Stomach (tissue), 9 donors: Measurements from ENCODE around the gene IP6K3. TPM values are rescaled to one million over a fixed set of nuclear protein-coding genes. Genes with fewer than 3 reads are reported as not detected.

Experiments used
- DNase-seq, 2 donors: peaks; one replicate each; pipeline versions ENCODE4 v3.0.0 to v3.0.0-alpha.2; 2013 to 2019
- H3K27ac ChIP-seq, 5 donors: fragments of 200-600 bp in 4 of 5; sonication (generic) in 4 of 5; one replicate each; pipeline ENCODE4 v1.5.1; 2013 to 2019; ENCODE audit warnings: mild to moderate bottlenecking in 1 of 5, moderate library complexity in 1 of 5
- H3K27me3 ChIP-seq, 3 donors: fragments of 200-600 bp; sonication (generic); one replicate each; pipeline ENCODE4 v1.5.1; 2017 to 2019; ENCODE audit warnings: mixed run types in 1 of 3
- H3K36me3 ChIP-seq, 4 donors: fragments of 200-600 bp; sonication (generic); 1 replicate in 3 of 4; 2 replicates in 1 of 4; pipeline ENCODE4 v1.5.1; 2016 to 2019
- H3K4me1 ChIP-seq, 4 donors: fragments of 200-600 bp; sonication (generic); one replicate each; pipeline ENCODE4 v1.5.1; 2016 to 2019
- H3K4me3 ChIP-seq, 4 donors: fragments of 200-600 bp; sonication (generic) in 3 of 4; one replicate each; pipeline ENCODE4 v1.5.1; 2016 to 2019; ENCODE audit warnings: mild to moderate bottlenecking in 1 of 4
- H3K9me3 ChIP-seq, 4 donors: fragments of 200-600 bp; sonication (generic); one replicate each; pipeline ENCODE4 v1.5.1; 2016 to 2019
- EP300 ChIP-seq: sonication (generic); formaldehyde crosslinking; IDR thresholded peaks from one replicate; pipeline ENCODE4 v1.6.1; 2017; ENCODE audit warnings: antibody characterized with exemption
- POLR2A ChIP-seq, 4 donors: fragments of 450-650 bp; IDR thresholded peaks; one replicate each; pipeline ENCODE4 v1.6.1; 2016; ENCODE audit warnings: antibody characterized with exemption in 4 of 4, control low read depth in 2 of 4, mild to moderate bottlenecking in 1 of 4, moderate library complexity in 1 of 4
- POLR2AphosphoS5 ChIP-seq, 3 donors: sonication (generic); formaldehyde crosslinking; IDR thresholded peaks; one replicate each; pipeline ENCODE4 v1.6.1; 2016; ENCODE audit warnings: antibody characterized with exemption in 3 of 3
- WGBS, 5 donors: extraction: QIAGEN DNeasy Blood & Tissue Kit in 3 of 5; methylation state at CpG; one replicate each; pipeline versions ENCODE4 v1.1.5 to v1.1.7; 2013 to 2018; 5-methylcytosine and 5-hydroxymethylcytosine counted together
- intact Hi-C: fragments of 100-400 bp; cut with DNase I; formaldehyde crosslinking; loops from one replicate; pipeline ENCODE4 v1.15.1; 2023; ENCODE audit warnings: low total_unique reads
- polyA plus RNA-seq, 3 donors: library from polyadenylated mRNA; stranded (reverse); fragments of 200-250 nt; gene quantifications; one replicate each; pipeline ENCODE4 v1.2.3, GENCODE V29; 2013
- total RNA-seq, 5 donors: library from RNA; depleted of rRNA; stranded (reverse); fragments of >200 nt; gene quantifications; one replicate each; pipeline versions ENCODE4 v1.1.0 to v1.2.3, GENCODE V29; 2014 to 2016
- TF ChIP-seq, protein P1 (sequence below), 7 experiments: fragments of 450-650 bp in 4 of 7; fragments of 200-600 bp in 3 of 7; sonication (generic) in 3 of 7; IDR thresholded peaks; one replicate each; pipeline ENCODE4 v1.5.1; 2016 to 2019; ENCODE audit warnings: antibody characterized with exemption in 7 of 7, control low read depth in 2 of 7, mild to moderate bottlenecking in 1 of 7
- donor health status: healthy with polysubstance abuse.
- donor health status: Bipolar disorder and iron deficiency.
- donor health status: healthy.

IP6K3 gene
- total and polyA plus RNA-seq, 8 donors: 0.58 to 73.5 (median 1.9) TPM; not detected in 2

GRCh38 chr6:33685411-33686224 is 61.1 kb downstream of the IP6K3 start:
- DNase-seq: no peak
- Histone ChIP-seq H3K9me3 (no peaks in the 10 kb centered on the region), H3K36me3 (peaks cover 64 to 100% (median 100%) of the 10 kb centered on the region in 4 donors), H3K4me1 (no peaks in the 10 kb centered on the region), H3K27me3 (no peaks in the 10 kb centered on the region), H3K27ac (no peak overlapping the region), H3K4me3 (no peak overlapping the region)
- intact Hi-C loops: no loop called here
- no peak for TF ChIP-seq POLR2AphosphoS5 (IDR thresholded peaks at IDR 0.05)
- TF ChIP-seq, protein P1, sequence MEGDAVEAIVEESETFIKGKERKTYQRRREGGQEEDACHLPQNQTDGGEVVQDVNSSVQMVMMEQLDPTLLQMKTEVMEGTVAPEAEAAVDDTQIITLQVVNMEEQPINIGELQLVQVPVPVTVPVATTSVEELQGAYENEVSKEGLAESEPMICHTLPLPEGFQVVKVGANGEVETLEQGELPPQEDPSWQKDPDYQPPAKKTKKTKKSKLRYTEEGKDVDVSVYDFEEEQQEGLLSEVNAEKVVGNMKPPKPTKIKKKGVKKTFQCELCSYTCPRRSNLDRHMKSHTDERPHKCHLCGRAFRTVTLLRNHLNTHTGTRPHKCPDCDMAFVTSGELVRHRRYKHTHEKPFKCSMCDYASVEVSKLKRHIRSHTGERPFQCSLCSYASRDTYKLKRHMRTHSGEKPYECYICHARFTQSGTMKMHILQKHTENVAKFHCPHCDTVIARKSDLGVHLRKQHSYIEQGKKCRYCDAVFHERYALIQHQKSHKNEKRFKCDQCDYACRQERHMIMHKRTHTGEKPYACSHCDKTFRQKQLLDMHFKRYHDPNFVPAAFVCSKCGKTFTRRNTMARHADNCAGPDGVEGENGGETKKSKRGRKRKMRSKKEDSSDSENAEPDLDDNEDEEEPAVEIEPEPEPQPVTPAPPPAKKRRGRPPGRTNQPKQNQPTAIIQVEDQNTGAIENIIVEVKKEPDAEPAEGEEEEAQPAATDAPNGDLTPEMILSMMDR (IDR thresholded peaks at IDR 0.05): no peak
- no peak for TF ChIP-seq EP300
- TF ChIP-seq POLR2A (IDR thresholded peaks at IDR 0.05): no peak
- WGBS, 5 donors: 87 to 90% (median 88%) methylated on average over 30 to 38 of the region's 38 CpGs

GRCh38 chr6:33684983-33685382 is 61.7 kb downstream of the IP6K3 start:
- WGBS, 5 donors: 90 to 95% (median 91%) methylated on average over 6 to 7 of the region's 7 CpGs
- Histone ChIP-seq H3K27ac (no peak overlapping the region), H3K36me3 (peaks cover 64 to 100% (median 100%) of the 10 kb centered on the region in 4 donors), H3K27me3 (no peaks in the 10 kb centered on the region), H3K4me1 (no peaks in the 10 kb centered on the region), H3K9me3 (no peaks in the 10 kb centered on the region), H3K4me3 (no peak overlapping the region)
- TF ChIP-seq POLR2A (IDR thresholded peaks at IDR 0.05) (no peak), POLR2AphosphoS5 (IDR thresholded peaks at IDR 0.05) (no peak), EP300 (no peak)
- TF ChIP-seq, protein P1 (IDR thresholded peaks at IDR 0.05): no peak
- intact Hi-C loops: no loop called here
- no peak for DNase-seq

DNA sequence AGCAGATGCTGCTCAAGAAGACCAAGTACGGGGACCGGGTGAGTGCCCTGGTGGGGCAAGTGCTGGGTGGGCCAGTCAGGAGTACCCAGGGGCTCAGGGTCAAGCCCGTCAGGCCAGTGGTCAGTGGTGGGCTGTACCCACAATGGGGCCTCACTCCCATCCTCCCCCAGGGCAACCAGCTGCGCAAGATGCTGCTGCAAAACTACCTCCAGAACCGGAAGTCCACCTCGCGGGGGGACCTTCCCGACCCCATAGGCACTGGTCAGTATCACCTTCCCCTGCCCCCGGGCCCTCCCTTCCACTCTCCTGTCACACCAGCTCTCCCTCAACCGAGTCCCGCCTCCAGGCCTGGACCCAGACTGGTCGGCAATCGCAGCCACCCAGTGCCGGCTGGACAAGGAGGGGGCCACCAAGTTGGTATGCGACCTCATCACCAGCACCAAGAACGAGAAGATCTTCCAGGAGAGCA is 62.2 kb downstream of the IP6K3 start:
- 93 to 95% (median 93%) methylated on average over 12 to 16 of the region's 16 CpGs for WGBS, 5 donors
- Histone ChIP-seq H3K9me3 (no peaks in the 10 kb centered on the region), H3K4me1 (no peaks in the 10 kb centered on the region), H3K27ac (no peak overlapping the region), H3K27me3 (no peaks in the 10 kb centered on the region), H3K4me3 (no peak overlapping the region), H3K36me3 (peaks cover 69 to 100% (median 100%) of the 10 kb centered on the region in 4 donors)
- TF ChIP-seq EP300 (no peak), POLR2A (IDR thresholded peaks at IDR 0.05) (no peak), POLR2AphosphoS5 (IDR thresholded peaks at IDR 0.05) (no peak)
- TF ChIP-seq, protein P1 (IDR thresholded peaks at IDR 0.05): no peak
- intact Hi-C loops: no loop called here
- no peak for DNase-seq

- WGBS, 5 donors: 84 to 90% (median 85%) methylated on average over 10 to 19 of the region's 19 CpGs
- intact Hi-C loops: no loop called here
- Histone ChIP-seq H3K27me3 (no peaks in the 10 kb centered on the region), H3K27ac (no peak overlapping the region), H3K4me1 (no peaks in the 10 kb centered on the region), H3K36me3 (peaks cover 73 to 100% (median 100%) of the 10 kb centered on the region in 4 donors), H3K9me3 (no peaks in the 10 kb centered on the region), H3K4me3 (no peak overlapping the region)
- TF ChIP-seq POLR2A (IDR thresholded peaks at IDR 0.05) (no peak), POLR2AphosphoS5 (IDR thresholded peaks at IDR 0.05) (no peak), EP300 (no peak)
- TF ChIP-seq, protein P1 (IDR thresholded peaks at IDR 0.05): no peak
- no peak for DNase-seq
Observed at GRCh38 chr6:33683576-33684427, 62.9 kb downstream of the IP6K3 start.
